Measurements from ENCODE around the gene PRDM2.

Gene PRDM2

GRCh38 chr1:13813398-13814012 lies 113.5 kb downstream of the PRDM2 start:
- DNase-seq (ENCODE audit: low read depth): peak; percentile 25
- H3K4me3 ChIP-seq (ENCODE audit: low read depth, low read length): no peak overlapping the region
- no peak for TF ChIP-seq MYC (IDR thresholded peaks at IDR 0.05; ENCODE audit: low read depth, low read length)
- TF ChIP-seq CTCF (IDR thresholded peaks at IDR 0.05; ENCODE audit: low read depth, low read length): peak; percentile 40

GRCh38 chr1:13814131-13814530 lies 114.1 kb downstream of the PRDM2 start:
- H3K4me3 ChIP-seq (ENCODE audit: low read depth, low read length): no peak overlapping the region
- TF ChIP-seq MAX (IDR thresholded peaks at IDR 0.05; ENCODE audit: low read depth, low read length): no peak
- TF ChIP-seq MYC (IDR thresholded peaks at IDR 0.05; ENCODE audit: low read depth, low read length): no peak
- no peak for TF ChIP-seq POLR2A (IDR thresholded peaks at IDR 0.05; ENCODE audit: extremely low read depth, insufficient read length)
- no peak for TF ChIP-seq CTCF (IDR thresholded peaks at IDR 0.05; ENCODE audit: low read depth, low read length)

GRCh38 chr1:13816016-13816760 lies 116.2 kb downstream of the PRDM2 start:
- H3K4me3 ChIP-seq (ENCODE audit: low read depth, low read length): no peak overlapping the region
- no peak for DNase-seq (ENCODE audit: low read depth)
- TF ChIP-seq CTCF (IDR thresholded peaks at IDR 0.05; ENCODE audit: low read depth, low read length) (no peak), MAX (IDR thresholded peaks at IDR 0.05; ENCODE audit: low read depth, low read length) (no peak), MYC (IDR thresholded peaks at IDR 0.05; ENCODE audit: low read depth, low read length) (no peak), POLR2A (IDR thresholded peaks at IDR 0.05; ENCODE audit: extremely low read depth, insufficient read length) (no peak)

More at GRCh38 chr1:13814131-13814530, 114.1 kb downstream of the PRDM2 start:
- no peak for DNase-seq (ENCODE audit: low read depth)

- no peak for DNase-seq (ENCODE audit: low read depth)
- H3K4me3 ChIP-seq (ENCODE audit: low read depth, low read length): no peak overlapping the region
- TF ChIP-seq POLR2A (IDR thresholded peaks at IDR 0.05; ENCODE audit: extremely low read depth, insufficient read length) (no peak), MYC (IDR thresholded peaks at IDR 0.05; ENCODE audit: low read depth, low read length) (no peak), CTCF (IDR thresholded peaks at IDR 0.05; ENCODE audit: low read depth, low read length) (no peak), MAX (IDR thresholded peaks at IDR 0.05; ENCODE audit: low read depth, low read length) (no peak)
These were observed 117.9 kb downstream of the PRDM2 start for GRCh38 chr1:13817906-13818305.

GRCh38 chr1:13818926-13819325 lies 118.9 kb downstream of the PRDM2 start:
- TF ChIP-seq CTCF (IDR thresholded peaks at IDR 0.05; ENCODE audit: low read depth, low read length) (no peak), MYC (IDR thresholded peaks at IDR 0.05; ENCODE audit: low read depth, low read length) (no peak), MAX (IDR thresholded peaks at IDR 0.05; ENCODE audit: low read depth, low read length) (no peak), POLR2A (IDR thresholded peaks at IDR 0.05; ENCODE audit: extremely low read depth, insufficient read length) (no peak)
- DNase-seq (ENCODE audit: low read depth): no peak

More at GRCh38 chr1:13818926-13819325, 118.9 kb downstream of the PRDM2 start:
- no peak overlapping the region for H3K4me3 ChIP-seq (ENCODE audit: low read depth, low read length)

Measured in NB4 (cell line).